B cell (primary cell): ENCODE data around the gene ADA. TPM values are rescaled to one million over a fixed set of nuclear protein-coding genes. Genes with fewer than 3 reads are reported as not detected.
A peak's percentile ranks its signal among the peaks of the same experiment; 100 is the strongest.

Experiments used
- ATAC-seq: fragments of 200-7000 bp; cut with Tn5 transposase; one replicate; pipeline ENCODE4 v1.10.0; 2021; ENCODE audit warnings: low read depth, mild to moderate bottlenecking, moderate number of reproducible peaks, moderate library complexity
- CTCF ChIA-PET: fragments of 350-600 bp; sonication (Branson Sonifier 250); formaldehyde crosslinking; loops from one replicate; lab custom pipeline; 2021; ENCODE audit warnings: antibody characterized with exemption, inconsistent platforms; lab: Charles Lee
- POLR2A ChIA-PET: fragments of 350-600 bp; sonication (Branson Sonifier 250); formaldehyde crosslinking; loops from one replicate; lab custom pipeline; 2021; ENCODE audit warnings: antibody characterized with exemption; lab: Charles Lee
- DNase-seq: peaks from one replicate; pipeline ENCODE4 v3.0.0; 2013
- H2AFZ ChIP-seq: 2 replicates; pipeline ENCODE4 v1.6.1; 2012; ENCODE audit warnings: mild to moderate bottlenecking, low read depth, low read length; ENCODE audit not compliant: insufficient read depth, poor library complexity, severe bottlenecking
- H3K27ac ChIP-seq, 2 donors: 1 replicate in 1 of 2; 2 replicates in 1 of 2; pipeline ENCODE4 v1.5.1; 2012 to 2013; ENCODE audit warnings: low read length in 2 of 2, mild to moderate bottlenecking in 2 of 2, moderate library complexity in 1 of 2
- H3K27me3 ChIP-seq, 4 experiments: fragments of 200-600 bp in 1 of 4; sonication (generic) in 1 of 4; replicated peaks in 1 of 4; 1 replicate in 2 of 4; 2 replicates in 2 of 4; pipeline versions ENCODE4 v1.6.1 to v1.7.0; 2013 to 2016; ENCODE audit warnings: low read length in 3 of 4, mild to moderate bottlenecking in 2 of 4, mixed read lengths in 1 of 4, moderate library complexity in 1 of 4; ENCODE audit not compliant: insufficient read depth in 4 of 4, control insufficient read depth in 3 of 4; ENCODE audit errors: control extremely low read depth in 1 of 4
- H3K36me3 ChIP-seq, 2 experiments: replicated peaks in 1 of 2; 1 replicate in 1 of 2; 2 replicates in 1 of 2; pipeline versions ENCODE4 v1.6.1 to v1.7.1; 2013; ENCODE audit warnings: low read length in 1 of 2; ENCODE audit not compliant: insufficient read depth in 2 of 2, control insufficient read depth in 1 of 2; ENCODE audit errors: control extremely low read depth in 1 of 2, extremely low read depth in 1 of 2
- H3K4me1 ChIP-seq, 2 donors: fragments of 200-600 bp in 1 of 2; sonication (generic) in 1 of 2; 1 replicate in 1 of 2; 2 replicates in 1 of 2; pipeline versions ENCODE4 v1.5.1 to v1.6.1; 2013 to 2017; ENCODE audit warnings: low read length in 2 of 2; ENCODE audit not compliant: control insufficient read depth in 2 of 2, insufficient read depth in 2 of 2
- H3K4me2 ChIP-seq: replicated peaks from 2 replicates; pipeline ENCODE3; 2012; ENCODE audit warnings: mild to moderate bottlenecking, low read depth, low read length; ENCODE audit not compliant: poor library complexity, severe bottlenecking
- H3K4me3 ChIP-seq, 5 experiments: fragments of 200-600 bp in 1 of 5; sonication (generic) in 1 of 5; 1 replicate in 3 of 5; 2 replicates in 2 of 5; pipeline versions ENCODE4 v1.5.1 to v1.7.0; 2011 to 2016; ENCODE audit warnings: low read length in 4 of 5, mild to moderate bottlenecking in 4 of 5, low read depth in 2 of 5, control low read depth in 1 of 5, moderate library complexity in 1 of 5; ENCODE audit not compliant: insufficient read depth in 1 of 5; ENCODE audit errors: control extremely low read depth in 1 of 5, extremely low read depth in 1 of 5
- H3K79me2 ChIP-seq: fragments of 200-600 bp; sonication (generic); one replicate; pipeline ENCODE4 v1.6.0; 2016; ENCODE audit warnings: low read length; ENCODE audit not compliant: control insufficient read depth, insufficient read depth
- H3K9ac ChIP-seq: fragments of 200-600 bp; sonication (generic); 2 replicates; pipeline ENCODE4 v1.6.1; 2017; ENCODE audit warnings: mild to moderate bottlenecking, low read length, moderate library complexity
- H3K9me3 ChIP-seq, 3 donors: one replicate each; pipeline versions ENCODE4 v1.6.1 to v1.7.1; 2013; ENCODE audit warnings: low read length in 2 of 3; ENCODE audit not compliant: control insufficient read depth in 2 of 3, insufficient read depth in 1 of 3; ENCODE audit errors: control extremely low read depth in 1 of 3
- H4K20me1 ChIP-seq: 2 replicates; pipeline ENCODE4 v1.6.0; 2012; ENCODE audit warnings: mild to moderate bottlenecking, low read length; ENCODE audit not compliant: insufficient read depth, control insufficient read depth, poor library complexity, severe bottlenecking
- H3K27ac Mint-ChIP-seq: one replicate; pipeline ENCODE4 v1.8.0; 2021; ENCODE audit warnings: mixed read lengths
- H3K27me3 Mint-ChIP-seq: one replicate; pipeline ENCODE4 v1.8.0; 2021; ENCODE audit warnings: mixed read lengths
- H3K4me1 Mint-ChIP-seq: one replicate; pipeline ENCODE4 v1.8.0; 2021; ENCODE audit warnings: mixed read lengths
- H3K4me3 Mint-ChIP-seq: one replicate; pipeline ENCODE4 v1.8.0; 2021; ENCODE audit warnings: mixed read lengths
- H3K9me3 Mint-ChIP-seq: one replicate; pipeline ENCODE4 v1.8.0; 2022; ENCODE audit warnings: mixed read lengths; ENCODE audit not compliant: insufficient read depth
- CTCF ChIP-seq: fragments of 200-600 bp; IDR thresholded peaks from one replicate; pipeline ENCODE4 v1.8.0; 2022; ENCODE audit warnings: antibody characterized with exemption, mild to moderate bottlenecking
- EZH2 ChIP-seq: IDR thresholded peaks from 2 replicates; pipeline ENCODE4 v1.6.1; 2012; ENCODE audit warnings: borderline replicate concordance, low read depth, mild to moderate bottlenecking, moderate library complexity, low read length; ENCODE audit not compliant: insufficient read depth, poor library complexity, severe bottlenecking
- WGBS: methylation state at CpG from one replicate; pipeline ENCODE4 v1.1.5; 2013; ENCODE audit warnings: missing lambda C conversion rate; ENCODE audit not compliant: insufficient coverage; 5-methylcytosine and 5-hydroxymethylcytosine counted together
- intact Hi-C: fragments of 100-400 bp; cut with micrococcal nuclease; formaldehyde crosslinking; loops from one replicate; pipeline ENCODE4 v1.10.0; 2022
- polyA plus RNA-seq: library from polyadenylated mRNA; depleted of rRNA; stranded (reverse); fragments of >200 nt; gene quantifications from 2 replicates; pipeline ENCODE4 v1.2.3, GENCODE V29; 2012
- total RNA-seq, 2 donors: library from RNA; stranded (reverse); fragments of 120-200 nt in 1 of 2; gene quantifications; 1 replicate in 1 of 2; 2 replicates in 1 of 2; pipeline versions ENCODE4 v1.2.3 to v1.2.4, GENCODE V29; 2013 to 2022

ADA gene
- total and polyA plus RNA-seq, 2 donors (not counting 1 experiment from before 2014, with no cell fraction given): 10.0 to 34.2 TPM

DNA sequence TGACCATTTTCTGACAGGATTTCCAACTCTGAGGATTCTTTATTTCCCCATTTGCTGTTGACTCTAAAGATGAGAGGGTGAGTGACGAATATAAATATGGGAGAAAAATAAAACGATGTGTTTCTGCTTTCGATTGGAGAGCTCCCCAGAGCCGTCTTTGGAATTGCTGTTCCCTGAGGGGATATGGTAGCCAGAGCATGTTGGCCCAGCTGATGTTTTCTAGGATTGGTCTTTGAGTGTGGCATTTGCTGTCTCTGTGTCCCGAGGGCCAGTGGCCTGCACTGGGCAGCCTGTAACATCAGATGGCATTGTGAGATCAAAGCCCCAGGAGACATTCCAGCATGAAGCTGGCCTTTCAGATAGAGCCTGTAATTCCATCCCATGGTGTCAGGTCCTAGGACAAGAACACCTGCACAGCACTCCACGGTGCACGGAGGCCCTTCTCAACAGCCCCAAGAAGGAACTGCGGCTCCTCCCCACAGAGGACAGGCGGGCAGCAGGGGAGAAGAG, 42.4 kb downstream of the ADA start:
- Histone ChIP-seq H3K9ac (no peak overlapping the region), H3K4me1 (peaks cover 31 to 36% of the 10 kb centered on the region in 2 donors), H3K4me3 (no peak overlapping the region), H3K79me2 (peaks cover 94% of the 10 kb centered on the region), H3K27ac (peak overlapping the region; percentile 67 to 68), H3K36me3 (peaks cover 0 to 38% of the 10 kb centered on the region in 2 experiments), H3K4me2 (peak overlapping the region; percentile 70), H4K20me1 (peaks cover 23% of the 10 kb centered on the region), H3K27me3 (no peaks in the 10 kb centered on the region), H3K9me3 (peaks cover 0 to 7% (median 3%) of the 10 kb centered on the region in 3 donors), H2AFZ (no peak overlapping the region)
- H3K27ac Mint-ChIP-seq: peak overlapping the region; percentile 79
- ATAC-seq (no peak), DNase-seq (no peak)
- ChIA-PET POLR2A (interaction anchor here (0.7 to 3.4 kb wide), 2 partner anchors 22 to 127 kb away, joined by 4 to 19 read pairs; no protein-coding TSS in a partner anchor), CTCF (interaction anchor here (0.6 to 15.8 kb wide), 17 partner anchors 10 to 393 kb away, joined by 3 to 772 read pairs (median 7); partner anchors contain the start of gene PKIG)
- intact Hi-C loops: no loop called here
- H3K9me3 Mint-ChIP-seq: peaks cover 2% of the 10 kb centered on the region
- WGBS: 74% methylated on average over 6 of the region's 9 CpGs
- H3K4me1 Mint-ChIP-seq: peaks cover 51% of the 10 kb centered on the region
- no peaks in the 10 kb centered on the region for H3K27me3 Mint-ChIP-seq
- peak overlapping the region; percentile 37 for H3K4me3 Mint-ChIP-seq
- TF ChIP-seq EZH2 (no peak), CTCF (no peak)

GRCh38 chr20:44606725-44607441, 44.6 kb downstream of the ADA start:
- ATAC-seq: no peak
- WGBS: no CpG with 5 or more reads among the region's 5 CpGs
- CTCF ChIA-PET: interaction anchor here (0.7 to 15.8 kb wide), 3 partner anchors 23 to 389 kb away, joined by 3 to 772 read pairs (median 3); partner anchors contain the start of gene PKIG
- POLR2A ChIA-PET: interaction anchor here (0.7 to 0.8 kb wide), 3 partner anchors 13 to 28 kb away, joined by 4 read pairs; no protein-coding TSS in a partner anchor
- Histone ChIP-seq H3K4me2 (no peak overlapping the region), H3K27me3 (no peaks in the 10 kb centered on the region), H3K9ac (no peak overlapping the region), H2AFZ (no peak overlapping the region), H3K36me3 (peaks cover 0 to 32% of the 10 kb centered on the region in 2 experiments), H3K27ac (peak overlapping the region in 1 of 2 donors; percentile 88), H3K79me2 (peaks cover 94% of the 10 kb centered on the region), H3K4me1 (peaks cover 53 to 57% of the 10 kb centered on the region in 2 donors), H3K4me3 (no peak overlapping the region), H3K9me3 (peaks cover 0 to 7% (median 3%) of the 10 kb centered on the region in 3 donors), H4K20me1 (peaks cover 8% of the 10 kb centered on the region)
- Mint-ChIP-seq H3K27me3 (no peaks in the 10 kb centered on the region), H3K9me3 (peaks cover 2% of the 10 kb centered on the region), H3K4me1 (peaks cover 47% of the 10 kb centered on the region), H3K4me3 (no peak overlapping the region), H3K27ac (peak overlapping the region; percentile 79)
- intact Hi-C loops: no loop called here
- DNase-seq: no peak
- TF ChIP-seq EZH2: no peak
- TF ChIP-seq CTCF: no peak
